8988T (cell line): Measurements from ENCODE around the gene WDR76.
A peak's percentile ranks its signal among the peaks of the same experiment; 100 is the strongest.

Experiments
- DNase-seq: peaks from one replicate; pipeline ENCODE4 v3.0.0; 2011

Gene WDR76

GRCh38 chr15:43879386-43880355 is 52.9 kb downstream of the WDR76 start:
- no peak for DNase-seq

GRCh38 chr15:43880406-43881194 is 53.8 kb downstream of the WDR76 start:
- DNase-seq, result no peak

GRCh38 chr15:43881245-43881644 is 54.4 kb downstream of the WDR76 start:
- no peak for DNase-seq

DNA sequence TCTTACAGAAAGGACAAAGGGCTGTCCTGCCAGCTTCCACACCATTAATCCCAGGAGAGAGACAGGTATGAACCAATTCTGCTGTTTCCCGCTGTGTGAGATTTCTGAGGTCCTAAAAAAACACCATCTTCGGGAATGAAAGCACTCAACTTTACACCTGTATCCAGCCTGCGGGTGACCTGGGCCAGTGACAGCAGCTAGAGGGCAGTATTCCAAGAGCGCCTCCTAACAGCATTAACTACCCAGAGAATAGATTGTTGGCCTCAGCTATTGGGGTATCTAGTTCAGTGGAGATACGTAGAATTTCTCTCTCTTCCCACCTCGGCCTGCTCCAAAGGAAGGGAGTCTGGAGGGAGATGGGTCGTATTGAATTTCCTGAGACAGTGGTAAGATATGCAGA is 55.1 kb downstream of the WDR76 start:
- DNase-seq, result no peak

DNA sequence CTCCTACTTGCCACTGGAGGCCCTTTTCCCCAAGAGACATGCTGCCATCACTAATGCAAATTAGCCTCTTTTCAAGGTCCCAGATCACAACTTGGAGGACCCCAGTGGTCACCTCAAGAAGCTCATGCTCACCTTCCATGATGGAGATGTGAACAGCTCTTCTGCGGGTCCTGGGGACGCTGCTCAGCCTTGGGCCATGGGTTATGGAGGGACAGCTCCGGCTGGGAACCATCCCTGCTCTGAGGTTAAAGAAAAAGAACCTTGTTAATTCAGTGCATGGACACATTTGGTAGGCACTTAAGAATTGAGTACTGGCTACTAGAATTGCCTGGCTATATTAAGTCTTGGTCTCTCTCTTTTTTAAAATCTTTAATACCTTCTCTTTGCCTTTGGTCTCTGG is 56.8 kb downstream of the WDR76 start:
- no peak for DNase-seq

DNA sequence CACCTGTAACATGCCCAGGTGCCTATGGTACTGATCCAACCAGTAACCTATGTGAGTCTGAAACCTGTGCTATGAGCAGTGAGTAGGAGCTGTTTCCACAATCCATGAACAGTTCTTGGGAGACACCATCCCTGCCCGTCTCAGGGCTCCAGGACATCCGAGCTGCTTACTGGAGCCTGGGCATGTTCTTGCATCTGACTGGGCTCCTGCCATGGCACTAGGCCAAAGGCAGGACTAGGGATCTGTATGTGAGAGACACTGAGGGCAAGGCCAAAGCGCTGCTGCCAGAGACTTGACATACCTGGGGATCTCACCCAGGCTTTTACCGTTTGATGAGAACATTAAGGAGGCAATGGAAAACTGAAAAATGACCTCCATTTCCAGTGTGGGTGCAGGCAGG is 59.8 kb downstream of the WDR76 start:
- no peak for DNase-seq

- no peak for DNase-seq
These were observed 61.1 kb downstream of the WDR76 start for GRCh38 chr15:43887901-43888300.

DNA sequence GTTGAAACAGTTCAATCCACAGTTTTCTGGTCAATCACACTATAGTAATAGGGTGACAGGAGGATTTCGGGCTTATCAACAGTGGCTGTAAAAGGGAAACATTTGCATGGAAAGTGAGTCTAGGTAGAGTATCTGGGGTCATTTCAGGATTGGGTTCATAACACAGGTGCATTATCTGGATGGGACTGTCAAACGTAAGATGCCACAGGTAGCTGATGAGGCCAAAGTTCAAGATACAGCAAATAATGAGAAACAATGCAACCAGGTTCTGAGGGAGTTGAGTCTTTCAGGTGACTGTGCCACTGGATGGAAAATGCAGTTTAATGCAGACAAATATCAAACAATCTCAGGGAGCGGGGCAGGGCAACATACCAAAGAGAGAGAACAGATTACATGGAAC is 62.2 kb downstream of the WDR76 start:
- DNase-seq, result no peak

DNA sequence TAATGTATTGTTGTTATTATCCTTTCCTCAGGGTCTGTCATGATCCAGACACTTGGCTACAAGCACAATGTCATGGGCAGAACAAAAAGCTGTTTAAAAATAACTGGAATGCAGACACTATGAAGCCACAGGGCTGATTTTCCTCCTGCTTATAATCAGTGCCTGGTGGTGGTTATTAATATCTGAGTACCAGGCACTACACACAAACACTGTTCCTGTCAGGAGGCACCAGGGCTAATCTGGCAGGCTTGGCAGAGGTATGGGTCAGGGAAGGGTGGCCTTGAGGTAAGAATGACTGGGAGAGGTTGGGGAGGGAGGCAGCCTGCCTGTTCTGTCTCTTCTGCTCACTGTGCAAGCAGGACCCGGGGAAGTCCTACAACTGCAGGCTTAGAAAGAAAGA is 67.2 kb downstream of the WDR76 start:
- no peak for DNase-seq

GRCh38 chr15:43895586-43895985 is 68.8 kb downstream of the WDR76 start:
- no peak for DNase-seq

GRCh38 chr15:43896543-43896942 is 69.7 kb downstream of the WDR76 start:
- no peak for DNase-seq

DNA sequence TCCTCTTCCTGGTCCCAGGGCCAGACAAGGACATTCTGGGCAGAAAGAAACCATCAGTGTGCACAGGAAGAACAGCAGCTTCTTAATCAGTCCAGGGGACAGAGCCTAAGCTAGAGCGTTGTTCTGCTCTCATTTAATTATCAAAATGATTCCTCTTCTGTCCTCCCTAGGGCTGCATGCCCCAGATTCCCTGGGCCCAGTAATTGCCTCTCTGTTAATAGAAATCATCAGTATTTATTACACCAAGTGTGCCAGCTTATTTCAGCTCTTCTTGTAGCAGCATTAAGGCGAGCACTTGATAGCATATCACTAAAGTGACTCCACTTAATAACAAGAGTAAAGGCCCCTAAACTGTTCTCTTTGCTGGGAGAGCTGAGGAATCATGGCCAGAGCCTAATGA is 72.1 kb downstream of the WDR76 start:
- no peak for DNase-seq

GRCh38 chr15:43899928-43900327 is 73.1 kb downstream of the WDR76 start:
- DNase-seq, result no peak

DNA sequence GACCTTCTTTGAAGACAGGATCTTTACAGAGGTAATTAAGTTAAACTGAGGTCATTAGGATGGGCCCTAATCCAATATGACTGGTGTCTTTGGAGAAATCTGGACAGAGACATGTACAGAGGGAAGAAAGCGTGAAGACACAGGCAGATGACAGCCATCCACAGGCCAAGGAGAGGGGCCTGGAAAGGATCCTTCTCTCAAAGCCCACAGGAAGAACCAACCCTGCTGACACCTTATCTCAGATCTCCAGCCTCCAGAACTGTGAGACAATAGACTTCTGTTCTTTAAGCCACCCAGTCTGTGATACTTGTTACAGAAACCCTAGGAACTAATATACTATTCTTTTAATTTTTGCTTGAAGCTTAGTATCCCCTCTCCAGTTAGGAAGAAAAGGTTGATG is 74.2 kb downstream of the WDR76 start:
- DNase-seq, result no peak

GRCh38 chr15:43901495-43901894 is 74.7 kb downstream of the WDR76 start:
- DNase-seq, result no peak

DNA sequence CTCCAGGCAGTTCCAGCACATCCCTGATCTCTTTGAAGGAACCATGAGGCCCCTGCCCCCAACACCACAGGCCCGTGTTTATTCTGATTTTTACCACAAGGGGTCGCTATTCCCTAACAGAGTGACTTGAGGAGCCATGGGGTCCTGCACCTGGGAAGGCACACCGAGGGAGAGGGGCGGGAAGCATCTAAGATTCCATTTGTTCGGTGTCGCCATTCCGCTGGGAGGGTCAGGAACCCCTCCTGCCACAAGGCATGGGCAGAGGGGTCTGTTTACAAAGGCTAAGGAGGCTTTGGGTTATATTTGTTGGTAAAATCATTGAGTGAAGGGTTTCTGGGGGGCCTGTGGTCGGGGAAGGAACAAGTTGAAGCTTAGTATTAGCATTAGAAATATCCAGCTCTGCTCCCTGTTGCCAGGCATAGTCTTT is 77.1 kb downstream of the WDR76 start:
- DNase-seq, result peak; percentile 50

DNA sequence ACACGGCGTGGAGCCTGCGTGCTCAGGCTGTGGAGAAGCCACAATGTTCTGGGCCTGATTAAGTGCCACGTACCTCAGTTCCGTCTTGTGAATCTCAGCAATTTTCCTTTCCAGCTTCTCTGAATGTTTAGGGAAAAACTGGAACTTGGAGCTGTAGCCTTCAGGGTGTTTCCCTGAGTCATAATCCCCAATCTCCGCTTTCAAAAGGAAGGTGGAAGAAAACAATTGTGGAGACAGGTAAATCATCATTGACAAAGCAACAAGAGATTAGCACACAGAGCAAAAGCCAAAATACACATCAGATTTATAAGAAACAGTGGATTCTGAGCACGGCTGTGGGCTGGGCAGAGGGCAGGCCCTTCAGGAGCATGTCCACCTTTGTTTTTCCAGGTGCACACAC is 79.0 kb downstream of the WDR76 start:
- DNase-seq, result no peak

GRCh38 chr15:43908516-43909050 is 81.8 kb downstream of the WDR76 start:
- DNase-seq, result no peak

DNA sequence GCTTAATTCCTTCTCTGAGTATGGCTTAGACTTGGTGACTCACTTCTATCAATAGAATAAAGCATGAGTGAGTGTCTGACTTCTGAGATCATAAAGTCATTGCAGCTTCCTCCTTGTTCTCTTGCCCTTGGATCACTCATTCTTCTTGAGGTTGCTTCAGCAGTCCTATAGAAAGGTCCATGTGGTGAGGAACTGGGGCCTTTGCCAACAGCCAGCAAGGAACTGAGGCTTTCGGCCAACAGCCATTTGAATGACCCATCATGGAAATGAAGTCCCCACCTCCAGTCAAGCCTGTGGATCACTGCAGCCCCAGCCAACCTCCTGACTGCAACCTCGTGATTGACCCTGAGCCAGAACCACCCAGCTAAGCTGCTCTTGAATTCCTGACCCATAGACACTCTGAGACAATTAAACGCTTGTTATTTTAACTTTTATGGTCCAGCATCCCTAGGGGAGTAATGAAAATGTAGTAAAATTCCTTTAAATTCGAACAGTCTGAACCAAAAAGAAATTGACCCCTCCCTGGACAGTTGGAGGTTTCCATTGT is 84.5 kb downstream of the WDR76 start:
- DNase-seq, result no peak

- DNase-seq, result no peak
These were observed 85.4 kb downstream of the WDR76 start for GRCh38 chr15:43912208-43912607.

- DNase-seq, result peak; percentile 42
These were observed 86.4 kb downstream of the WDR76 start for GRCh38 chr15:43913026-43913780.

DNA sequence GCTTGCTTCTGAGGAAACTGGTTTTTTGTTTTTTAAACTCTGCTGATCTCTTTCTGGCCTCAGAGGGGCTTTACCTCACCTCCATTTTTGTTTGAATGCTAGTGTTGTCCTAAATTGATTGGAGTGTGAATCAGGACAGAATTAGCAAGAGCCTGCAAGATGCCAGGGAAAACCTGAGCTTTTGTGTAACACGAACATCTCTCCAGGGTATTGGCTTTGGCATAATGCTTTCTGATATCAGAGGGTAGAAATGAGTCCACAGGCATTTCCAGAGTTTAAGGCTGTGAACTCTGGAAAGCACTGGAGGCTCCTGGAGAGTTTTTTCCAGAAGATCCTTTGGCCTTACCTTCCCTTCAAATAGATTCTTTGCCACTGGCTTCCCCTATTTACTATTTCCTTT is 87.1 kb downstream of the WDR76 start:
- no peak for DNase-seq
